Right renal pelvis (tissue), 4 donors: ENCODE measurements around the gene PIK3R5. TPM values are rescaled to one million over a fixed set of nuclear protein-coding genes. Genes with fewer than 3 reads are reported as not detected.

Experiments
- DNase-seq, 4 donors: peaks; one replicate each; pipeline ENCODE4 v3.0.0-alpha.2; 2013; ENCODE audit warnings: low read depth in 4 of 4, low spot score in 3 of 4, missing footprints in 1 of 4
- polyA plus RNA-seq, 4 donors: library from polyadenylated mRNA; unstranded; fragments of 120-200 nt; gene quantifications; one replicate each; pipeline ENCODE4 v1.2.1, GENCODE V29; 2013; ENCODE audit not compliant: insufficient read length in 4 of 4

The PIK3R5 gene
- polyA plus RNA-seq, 4 donors: 0.65 to 1.4 (median 0.87) TPM

DNA sequence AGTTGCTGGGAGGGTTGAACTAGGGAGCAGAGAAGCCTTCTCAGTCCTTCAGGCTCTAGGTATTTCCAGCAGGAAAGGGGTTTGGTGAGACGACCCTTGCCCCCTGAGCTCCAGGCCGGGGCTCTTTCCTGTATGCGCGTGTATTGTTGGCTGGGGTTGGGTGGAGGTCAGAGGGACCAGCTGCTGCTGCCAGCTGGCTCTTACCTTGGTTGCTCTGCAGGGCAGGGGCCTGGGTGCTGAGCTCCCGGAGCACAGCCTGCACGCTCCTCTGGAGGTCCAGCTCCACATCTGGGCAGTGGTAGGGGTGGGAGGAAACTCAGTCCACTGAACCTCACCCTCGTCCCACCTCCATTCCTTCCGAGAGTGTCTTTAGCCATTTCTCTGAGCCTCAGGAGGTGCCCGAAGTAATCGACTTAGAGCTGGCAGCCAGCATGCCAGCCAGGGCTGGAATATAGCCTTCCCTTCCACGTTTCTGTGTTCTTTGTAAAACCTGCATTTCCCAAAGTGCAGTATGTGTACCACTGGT, 126.0 kb downstream of the PIK3R5 start:
- DNase-seq: no peak

DNA sequence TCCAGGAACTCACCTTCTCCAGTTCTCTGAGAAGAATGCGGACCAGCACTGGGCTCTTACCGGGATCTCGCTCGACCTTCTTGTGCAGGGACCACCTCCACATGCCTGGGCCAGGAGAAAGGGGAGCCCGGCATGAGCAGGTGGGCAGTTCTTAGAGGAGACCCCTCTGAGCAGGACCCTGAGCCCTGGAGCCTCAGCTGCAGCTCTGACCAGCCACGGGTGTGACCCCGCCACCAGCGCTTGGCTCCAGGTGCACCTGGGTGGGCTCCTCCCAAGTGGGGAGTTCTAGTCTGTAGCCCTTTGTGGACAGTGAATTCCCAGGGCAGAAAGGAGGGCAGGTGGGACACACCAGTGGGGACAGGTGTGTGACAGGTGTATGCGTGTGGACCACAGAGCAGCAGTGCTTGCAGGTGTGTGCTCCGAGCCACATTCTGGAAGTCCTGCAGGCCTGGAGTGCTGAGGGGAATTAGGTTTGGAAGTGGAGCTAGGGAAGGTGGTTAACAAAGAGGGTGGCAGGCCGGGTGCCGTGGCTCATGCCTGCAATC, 126.9 kb downstream of the PIK3R5 start:
- no peak for DNase-seq

DNA sequence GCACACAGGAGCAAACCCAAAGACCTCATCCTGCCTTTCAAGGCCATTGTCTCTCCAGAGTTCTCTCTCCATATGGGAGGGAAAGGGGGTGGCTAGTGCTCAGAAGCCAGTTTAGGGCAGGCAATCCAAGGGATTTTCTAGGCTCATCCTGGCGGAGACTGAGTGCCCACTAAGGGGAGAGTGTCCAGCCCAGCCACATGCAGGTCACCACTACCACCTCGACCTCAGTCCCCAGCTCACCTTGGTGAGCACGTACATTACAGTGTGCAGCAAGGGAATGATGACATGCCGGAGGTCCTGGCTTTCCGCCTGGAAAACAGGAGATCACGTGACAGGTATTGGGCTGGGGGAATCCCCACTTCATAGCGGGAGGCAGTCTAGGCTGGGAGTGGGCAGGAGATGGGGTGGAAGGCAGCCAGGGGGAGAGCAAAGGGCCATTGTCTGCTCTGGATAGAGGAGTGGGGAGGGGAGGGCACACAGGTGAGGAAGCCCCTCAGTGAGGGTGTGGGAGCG, 127.9 kb downstream of the PIK3R5 start:
- DNase-seq: no peak

DNA sequence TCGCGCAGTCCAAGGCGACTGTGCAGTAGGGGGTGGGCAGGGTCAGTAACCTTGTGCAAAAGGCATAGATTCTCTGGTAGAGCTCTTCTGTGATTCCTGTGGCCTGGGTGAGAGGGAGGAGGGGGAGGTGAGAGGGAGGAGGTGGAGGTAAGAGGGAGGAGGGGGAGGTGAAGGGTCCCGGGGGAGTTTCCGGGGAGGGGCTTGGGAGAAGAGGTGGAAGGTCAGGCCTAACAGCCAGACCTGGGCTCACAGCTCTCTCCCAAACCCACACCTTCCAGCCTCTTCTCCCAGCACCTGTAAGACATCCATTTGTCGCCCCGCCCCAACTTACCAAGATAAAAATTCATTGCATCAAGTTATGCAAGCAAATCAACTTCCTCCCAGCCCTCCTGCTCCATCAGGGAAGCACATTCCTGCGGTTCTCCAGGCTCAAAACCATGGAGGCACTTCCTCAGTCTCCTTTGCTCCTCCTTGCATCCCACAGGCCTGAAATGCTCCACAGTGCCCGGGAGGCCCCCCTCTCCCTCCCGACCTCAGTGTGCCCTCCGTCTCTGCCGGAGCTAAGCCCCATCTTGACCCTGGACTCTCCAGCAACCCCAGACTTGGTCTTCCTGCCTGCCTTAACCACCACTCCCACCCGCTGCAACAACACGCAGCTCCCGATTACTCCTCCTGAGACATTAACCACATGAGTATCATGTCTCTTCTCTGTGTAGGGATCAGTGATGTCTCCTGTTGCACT, 128.5 kb downstream of the PIK3R5 start:
- no peak for DNase-seq

DNA sequence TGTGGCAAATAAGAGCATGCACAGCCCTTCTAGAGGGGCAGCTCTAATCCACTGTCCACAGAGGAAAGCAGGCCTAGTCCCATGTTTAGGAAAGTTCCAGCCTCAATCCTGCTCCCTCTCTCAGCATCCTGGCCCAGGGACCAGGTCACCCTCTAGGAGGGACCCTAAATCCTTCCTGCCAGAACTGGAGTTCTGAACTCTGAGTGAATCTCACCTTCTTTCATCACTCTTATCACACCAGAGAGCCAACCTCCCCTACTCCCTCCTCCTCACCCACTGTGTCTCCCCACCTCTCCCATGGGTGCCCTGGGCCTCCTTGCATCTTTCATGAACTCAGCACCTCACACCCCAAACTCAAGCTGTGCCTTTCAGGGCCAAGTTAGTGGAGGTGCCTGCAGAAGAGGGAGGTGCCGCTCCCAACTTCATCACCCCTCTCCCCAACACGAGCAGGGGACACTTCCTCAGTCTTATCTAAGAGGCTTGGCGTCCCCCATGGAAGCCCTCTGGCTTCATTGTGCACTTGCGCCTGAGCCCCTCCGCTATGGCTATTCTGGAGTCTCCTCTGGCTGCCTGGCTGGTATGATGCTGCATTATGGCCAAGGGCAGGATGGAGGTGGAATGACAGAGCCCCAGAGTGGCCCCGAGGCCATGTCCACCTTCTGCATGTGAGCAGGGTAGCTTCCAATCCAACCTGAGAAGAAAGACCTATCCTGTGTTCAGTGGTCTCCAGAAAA, 129.7 kb downstream of the PIK3R5 start:
- no peak for DNase-seq

DNA sequence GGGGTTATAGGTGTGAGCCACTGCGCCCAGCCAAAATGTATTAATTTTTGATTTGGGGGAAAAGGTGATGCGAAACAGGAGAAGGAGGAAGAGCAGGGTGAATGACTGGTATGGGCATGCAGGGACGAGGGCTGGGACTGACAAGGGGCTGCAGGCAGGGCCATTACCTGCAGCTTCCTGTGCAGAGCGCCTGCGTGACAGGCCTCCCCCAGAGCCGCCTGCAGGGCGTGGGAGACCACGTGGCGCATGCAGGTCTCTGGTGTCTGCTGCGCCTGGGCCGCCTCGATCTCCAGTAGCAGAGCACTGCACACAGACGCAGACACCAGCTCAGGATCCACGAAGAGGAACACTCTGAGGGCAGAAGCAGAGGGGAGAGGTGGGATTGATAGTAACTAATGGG, 130.4 kb downstream of the PIK3R5 start:
- DNase-seq: no peak

DNA sequence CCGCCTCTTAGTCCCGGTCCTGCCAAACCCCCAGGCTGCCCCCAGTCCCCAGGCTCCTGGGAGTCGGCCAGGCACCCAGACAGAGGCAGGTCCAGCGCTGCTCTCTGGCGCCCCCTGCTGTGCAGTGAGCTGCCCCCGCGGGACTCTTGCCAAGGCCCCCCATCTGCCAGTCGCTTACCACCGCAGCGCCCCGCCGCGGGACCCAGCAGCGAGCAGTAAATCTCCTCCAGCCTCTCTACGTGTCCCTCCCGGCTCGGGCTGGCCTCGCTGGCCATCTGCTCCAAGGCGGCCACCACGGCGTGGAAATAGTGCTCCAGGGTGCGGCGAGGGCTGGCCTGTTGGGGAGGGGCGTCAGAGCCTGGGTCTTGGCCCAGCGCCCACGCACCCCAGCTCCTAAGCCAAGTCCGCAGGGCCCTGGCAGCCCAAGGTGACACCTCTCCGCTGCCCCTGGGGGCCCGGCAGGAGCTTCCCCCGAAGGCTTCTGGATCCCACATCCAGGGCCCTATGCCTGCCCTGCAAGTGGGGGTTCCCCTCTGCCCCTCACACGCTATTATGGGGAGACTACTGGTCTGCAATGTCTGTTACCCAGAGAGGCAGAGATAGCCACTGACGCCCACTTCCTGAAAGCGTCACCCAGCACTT, 132.7 kb downstream of the PIK3R5 start:
- DNase-seq: no peak

DNA sequence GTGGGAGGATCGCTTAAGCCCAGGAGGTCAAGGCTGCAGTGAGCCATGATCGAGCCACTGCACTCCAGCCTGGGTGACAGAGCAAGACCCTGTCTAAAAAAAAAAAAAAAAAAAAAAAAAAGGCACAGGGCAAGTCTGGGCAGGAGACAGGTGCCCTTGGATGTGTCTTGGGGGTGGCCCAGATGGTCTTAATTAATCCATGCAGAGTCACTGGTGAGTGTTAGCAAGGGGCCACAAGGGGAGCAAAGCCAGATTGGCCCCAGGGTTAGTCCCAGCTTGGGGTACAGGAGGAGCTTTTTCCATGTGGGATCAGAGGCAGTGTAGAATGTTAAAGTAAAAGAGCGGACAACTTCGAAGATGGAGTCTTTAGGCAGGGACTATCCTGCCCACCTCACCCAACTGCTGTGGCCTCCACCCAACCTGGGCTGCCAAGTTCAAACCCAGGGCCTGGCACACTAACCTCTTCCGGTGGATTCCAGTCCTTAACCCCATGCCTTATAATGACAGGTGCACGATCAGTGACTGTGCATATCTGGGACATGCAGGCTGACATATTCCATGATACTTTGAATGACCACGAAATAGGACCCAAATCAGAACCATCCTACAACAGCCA, 134.2 kb downstream of the PIK3R5 start:
- no peak for DNase-seq

DNA sequence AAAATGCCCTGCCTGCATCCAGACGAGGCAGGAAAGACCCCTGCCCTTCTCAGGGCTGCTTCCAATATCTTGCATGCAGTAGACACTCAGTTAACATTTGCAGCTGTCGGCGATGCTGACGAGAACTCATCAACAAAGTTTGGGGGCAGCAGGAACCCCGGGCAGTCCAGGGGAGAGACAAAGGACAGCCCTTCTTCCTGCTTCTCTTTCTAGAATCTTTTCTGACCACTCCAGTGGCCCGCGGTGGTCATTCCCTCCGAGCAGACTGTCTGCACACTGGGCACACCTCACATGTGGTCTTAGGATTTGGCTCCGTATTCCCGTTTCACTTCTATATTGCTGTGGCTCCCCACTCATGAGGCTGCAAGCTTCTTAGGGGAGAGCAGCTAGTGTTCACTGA, 135.4 kb downstream of the PIK3R5 start:
- DNase-seq: no peak

DNA sequence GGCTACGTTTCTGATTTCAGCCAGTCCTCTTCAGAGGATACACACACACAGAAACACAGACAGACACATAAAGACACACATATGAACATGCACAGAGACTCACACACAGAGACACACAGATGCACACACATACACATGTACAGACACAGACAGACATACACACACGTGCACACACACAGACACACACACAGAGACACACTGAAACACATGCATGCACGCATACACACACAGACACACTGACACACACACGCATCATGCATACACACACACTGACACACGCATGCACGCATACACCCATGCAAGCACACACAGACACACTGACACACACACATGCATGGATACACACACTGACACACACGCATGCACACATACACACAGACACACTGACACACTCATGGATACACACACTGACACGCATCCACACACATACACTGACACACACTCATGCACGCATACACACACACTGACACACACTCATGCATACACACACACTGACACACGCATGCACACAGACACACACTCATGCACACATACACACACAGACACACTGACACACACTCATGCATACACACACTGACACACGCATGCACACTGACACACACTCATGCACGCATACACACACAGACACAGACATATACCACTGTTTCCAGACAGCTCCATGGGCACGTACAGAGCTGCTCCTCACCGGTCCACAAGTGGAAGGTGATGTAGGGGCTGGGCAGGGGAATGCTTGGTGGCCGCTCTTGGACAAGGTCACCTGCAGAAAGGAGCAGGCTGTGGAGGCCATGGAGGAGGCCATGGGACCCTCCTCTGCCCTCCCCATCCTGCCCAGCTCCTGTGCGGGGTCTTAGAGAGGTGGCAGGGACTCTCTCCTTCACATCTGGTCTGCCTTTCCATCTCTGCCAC, 136.2 kb downstream of the PIK3R5 start:
- no peak for DNase-seq

Other genes with a start within 250 kb of the PIK3R5 start
- gene CCDC42, start 220.9 kb downstream of the PIK3R5 start, polyA plus RNA-seq: under 1 TPM; 0.20 to 0.47 (median 0.35) TPM
- under 1 TPM in 2 of 4 donors, not detected in 2; 0.18 to 0.30 TPM for gene SPDYE4, start 207.2 kb downstream of the PIK3R5 start, polyA plus RNA-seq
- 1 to 10 TPM; 3.8 to 4.2 (median 4.0) TPM for gene MFSD6L, start 166.3 kb downstream of the PIK3R5 start, polyA plus RNA-seq
- 1 to 10 TPM in 3 of 4 donors, under 1 TPM in 1; 0.97 to 1.8 (median 1.4) TPM for gene PIK3R6, start 98.0 kb downstream of the PIK3R5 start, polyA plus RNA-seq
- 10 to 100 TPM in 1 of 4 donors, 1 to 10 TPM in 3; 2.0 to 10.7 (median 3.6) TPM for gene NTN1, start 55.8 kb upstream of the PIK3R5 start, polyA plus RNA-seq